Measurements from ENCODE around the gene DPP4. TPM values are rescaled to one million over a fixed set of nuclear protein-coding genes. Genes with fewer than 3 reads are reported as not detected.

DPP4 gene
- total RNA-seq: 67.4 and 73.6 TPM in 2 replicates

GRCh38 chr2:162073888-162074631, at the start of gene DPP4:
DPP4 (minus strand) TSS chr2:162074215; CDS start chr2:162073981, 234 bp downstream.
- DNase-seq (ENCODE audit: low read depth in 2 of 2): peak in 1 of 2 donors; percentile 37

DNA sequence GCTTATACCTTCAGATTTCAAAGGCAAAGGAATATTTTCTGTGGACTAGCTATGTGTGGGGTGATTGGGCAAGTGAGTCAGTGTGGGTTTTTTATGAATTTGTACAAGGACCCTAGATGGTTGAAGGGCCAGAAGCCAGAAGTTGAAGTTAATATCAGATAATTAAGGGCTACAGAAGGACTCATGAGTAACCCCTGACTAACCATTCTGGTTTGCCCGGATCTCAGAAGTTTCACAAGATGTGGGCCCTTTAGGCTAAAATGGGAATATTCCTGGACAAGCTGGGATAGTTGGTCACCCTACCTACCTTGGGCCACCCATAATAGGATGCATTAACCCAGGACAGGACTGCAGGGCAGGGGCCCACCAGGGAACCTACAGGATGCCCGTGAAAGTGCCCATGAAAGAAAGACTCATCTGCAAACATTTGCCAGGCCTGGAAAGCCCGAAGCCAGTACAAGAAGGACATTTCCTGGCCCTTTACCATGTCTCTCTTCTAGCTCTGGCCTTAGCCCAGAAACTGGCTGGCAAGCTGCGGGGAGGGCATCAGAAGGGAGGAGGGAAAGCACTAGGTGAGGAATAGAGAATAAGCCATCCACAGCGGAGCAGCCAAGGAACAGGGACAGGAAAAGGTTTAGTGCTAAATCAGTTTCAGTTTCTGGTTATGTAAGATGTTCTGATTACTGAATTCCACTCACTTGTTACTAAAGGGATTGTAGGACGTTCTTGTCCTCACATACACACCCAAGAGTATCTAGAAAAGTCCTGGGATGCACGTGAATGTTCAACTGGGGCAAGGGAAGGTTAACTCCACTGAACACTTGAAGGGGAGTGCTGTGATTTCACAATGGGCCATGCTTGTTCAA, 44.4 kb upstream of the DPP4 start:
- DNase-seq (ENCODE audit: low read depth in 2 of 2): no peak

DNA sequence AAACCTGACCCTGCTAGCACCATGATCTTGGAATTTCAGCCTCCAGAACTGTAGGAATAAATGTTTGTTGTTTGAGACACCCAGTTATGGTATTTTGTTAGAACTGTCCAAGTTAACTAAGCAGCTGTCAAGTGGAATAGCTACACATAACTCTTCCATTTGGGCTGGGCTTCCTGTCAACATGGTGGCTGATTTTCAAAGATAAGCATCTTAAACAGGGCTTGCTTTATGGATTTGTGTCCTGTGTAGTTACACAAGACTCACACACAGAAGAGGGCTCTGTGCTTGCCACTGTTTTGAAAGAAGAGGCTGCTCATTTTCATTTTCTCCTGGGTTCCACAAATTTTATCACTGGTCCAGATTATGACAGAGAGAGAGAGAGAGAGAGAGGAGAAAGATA, 42.3 kb upstream of the DPP4 start:
- no peak for DNase-seq (ENCODE audit: low read depth in 2 of 2)

DNA sequence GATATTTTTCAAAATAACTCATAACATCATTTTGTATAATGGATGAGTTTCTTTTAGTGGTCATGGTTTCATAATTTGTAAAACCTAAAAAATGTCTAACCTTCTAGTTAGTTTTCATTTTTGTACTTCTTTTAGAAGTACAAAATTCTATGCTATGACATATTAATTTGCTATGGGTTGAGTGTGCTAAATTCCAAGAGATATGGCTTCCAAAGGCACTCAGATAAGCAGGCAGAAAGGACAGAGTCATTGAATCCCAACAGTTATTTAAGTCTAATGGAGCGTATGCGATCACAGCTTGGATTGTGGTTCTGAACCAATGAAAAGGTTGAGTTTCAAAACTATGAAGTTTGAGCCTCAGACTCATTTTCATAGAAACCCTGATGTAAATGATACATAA, 41.1 kb upstream of the DPP4 start:
- no peak for DNase-seq (ENCODE audit: low read depth in 2 of 2)

DNA sequence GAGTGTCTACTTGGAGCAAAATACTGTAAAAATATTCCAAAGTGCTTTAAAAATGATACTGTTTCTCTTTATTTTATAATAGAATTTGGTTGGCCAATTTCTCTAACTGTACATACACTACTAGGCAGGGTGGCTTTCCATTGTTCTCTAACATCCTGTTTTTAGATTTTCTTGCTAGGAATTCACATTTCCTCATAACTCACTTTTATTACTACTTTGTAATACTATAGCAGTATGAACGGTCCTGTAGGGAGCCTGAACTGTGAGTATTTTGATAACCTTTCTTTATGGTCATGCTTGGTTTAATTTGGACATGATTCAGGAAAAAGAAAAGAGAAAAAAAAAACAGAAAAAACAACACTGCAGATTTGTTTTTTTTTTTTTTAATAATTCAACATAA, 40.3 kb upstream of the DPP4 start:
- peak; percentile 93 to 95 for DNase-seq (ENCODE audit: low read depth in 2 of 2)

DNA sequence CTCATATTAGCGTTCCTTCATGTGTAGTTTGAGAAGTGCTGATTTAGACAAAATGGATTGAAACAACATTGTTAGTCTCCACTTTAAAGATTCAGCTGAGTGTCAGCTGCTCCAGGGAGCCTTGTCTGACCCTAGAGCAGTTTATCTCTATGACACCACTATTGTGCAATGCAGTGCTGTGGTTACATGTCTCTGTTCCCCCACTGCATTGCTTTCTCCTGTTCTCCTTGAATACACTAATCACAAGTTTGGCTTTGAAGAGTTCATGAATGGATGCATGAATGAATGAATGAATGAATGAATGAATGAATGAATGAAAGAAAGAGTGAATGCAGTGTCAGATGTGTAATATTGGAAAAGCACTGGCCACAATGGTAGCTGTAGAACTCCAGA, 39.8 kb upstream of the DPP4 start:
- peak; percentile 45 to 83 for DNase-seq (ENCODE audit: low read depth in 2 of 2)

DNA sequence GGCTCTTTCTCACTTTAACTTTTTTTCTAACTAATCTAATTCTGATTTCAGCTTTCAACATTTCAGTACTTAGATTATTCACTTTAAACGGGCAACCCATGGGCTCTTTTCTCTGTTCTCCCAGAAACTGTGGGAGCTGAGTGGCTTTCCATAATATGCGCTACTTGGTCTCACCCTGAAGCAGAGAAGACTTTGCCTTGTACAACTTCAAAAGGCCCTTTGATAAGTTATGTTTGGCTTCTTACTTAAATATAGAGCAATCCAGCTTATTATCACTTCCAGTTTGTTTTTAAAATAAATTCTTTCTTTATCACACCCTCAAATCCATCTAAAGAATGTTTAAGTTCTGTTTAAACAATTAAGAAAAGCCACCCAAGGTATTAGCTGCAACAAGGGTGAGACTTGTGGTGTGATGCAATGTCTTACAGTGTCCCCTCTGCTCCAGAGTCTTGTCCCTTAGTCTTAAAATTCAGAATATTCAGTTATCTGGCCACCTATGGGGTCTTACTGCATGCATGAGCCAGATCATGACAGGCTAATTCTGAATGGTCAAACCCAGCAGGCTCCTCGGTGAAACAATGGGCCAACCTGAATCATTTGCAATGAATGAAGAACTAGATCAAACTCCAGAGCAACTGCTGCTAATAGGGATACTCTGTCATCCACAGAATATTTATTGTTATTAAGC, 39.2 kb upstream of the DPP4 start:
- no peak for DNase-seq (ENCODE audit: low read depth in 2 of 2)

DNA sequence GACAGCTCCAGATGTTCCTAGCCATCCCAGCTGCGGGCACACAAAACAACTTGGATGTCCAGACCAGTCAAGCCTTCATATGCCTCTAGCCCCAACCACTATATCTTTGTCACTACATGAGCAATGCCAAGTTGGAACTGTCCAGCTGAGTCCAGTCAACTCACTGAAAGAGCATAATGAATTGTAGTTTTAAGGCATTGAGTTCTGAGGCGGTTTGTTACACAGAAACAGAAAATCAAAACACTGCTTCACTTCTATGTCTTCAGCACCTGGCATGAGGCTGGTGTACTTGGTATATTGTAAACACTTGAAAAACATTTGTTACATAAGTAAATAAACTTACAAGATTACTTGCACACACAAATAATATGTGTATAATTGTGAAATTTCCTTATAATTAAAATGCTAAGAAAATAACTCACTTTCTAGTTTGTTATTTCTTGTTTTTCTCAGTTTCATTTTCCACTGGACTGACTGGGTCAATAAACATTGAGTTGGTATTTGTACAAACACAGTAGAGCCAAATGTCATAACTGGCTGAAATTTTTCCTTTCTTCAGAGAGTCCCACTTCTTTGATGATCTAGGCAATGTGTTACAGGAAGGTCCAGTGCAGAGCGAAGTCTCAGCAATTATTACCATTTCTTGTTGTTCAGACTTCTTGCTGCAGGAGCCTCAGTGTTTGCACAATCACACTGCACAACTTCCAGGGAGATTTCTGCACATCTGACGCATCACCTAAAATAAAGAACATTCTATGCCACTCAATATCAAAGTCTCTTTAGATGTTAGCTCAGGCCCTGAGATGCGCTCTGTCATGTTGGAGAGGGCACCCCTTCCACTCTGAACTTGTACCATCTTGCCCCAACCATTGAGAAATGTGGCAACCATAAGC, 38.2 kb upstream of the DPP4 start:
- no peak for DNase-seq (ENCODE audit: low read depth in 2 of 2)

DNA sequence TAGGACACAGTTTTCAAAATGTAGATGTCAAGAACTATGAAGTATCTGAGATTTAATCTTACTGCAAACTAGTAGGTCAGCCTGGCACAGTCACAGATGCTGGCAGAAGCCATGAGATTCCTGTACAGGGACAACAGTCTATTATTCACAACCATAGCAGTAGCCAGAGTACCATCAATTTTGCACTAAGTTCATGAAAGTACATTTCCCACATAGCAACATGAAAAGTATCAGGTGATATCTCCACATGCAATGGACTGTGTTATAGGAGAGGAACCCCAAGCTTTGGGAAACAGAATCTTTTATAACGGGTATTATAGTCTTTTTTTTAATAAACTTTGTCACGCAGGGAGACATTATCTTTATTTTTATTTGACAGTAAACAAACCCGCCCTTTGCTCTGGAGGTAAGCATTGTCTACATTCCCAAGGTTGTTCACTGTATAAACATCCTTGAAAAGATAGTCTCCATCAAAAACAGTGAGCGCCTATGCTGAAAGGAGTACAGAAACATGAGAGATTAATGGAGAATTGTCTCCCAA, 33.4 kb upstream of the DPP4 start:
- DNase-seq (ENCODE audit: low read depth in 2 of 2): no peak

DNA sequence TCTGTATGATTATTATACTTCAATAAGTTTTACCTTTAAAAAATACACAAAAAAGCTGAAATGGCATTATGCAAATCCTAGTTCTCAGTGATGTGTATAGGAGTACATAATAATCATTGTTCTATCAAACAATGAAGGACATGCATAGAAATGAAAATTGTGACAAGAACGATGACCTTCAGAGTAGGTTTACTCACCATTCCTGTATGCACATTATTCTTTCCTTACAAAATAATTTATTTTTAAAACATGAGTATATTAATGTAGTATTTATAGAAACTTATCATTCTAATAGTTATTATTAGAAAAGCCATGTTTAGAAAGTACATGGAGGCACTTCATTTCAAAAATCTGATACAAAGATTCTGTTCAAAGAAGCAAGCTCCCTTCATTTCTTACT, 32.7 kb upstream of the DPP4 start:
- DNase-seq (ENCODE audit: low read depth in 2 of 2): no peak

- DNase-seq (ENCODE audit: low read depth in 2 of 2): no peak
These were observed 32.1 kb upstream of the DPP4 start for GRCh38 chr2:162106146-162106551.

GRCh38 chr2:162103443-162104009, 29.5 kb upstream of the DPP4 start:
- peak in 1 of 2 donors; percentile 46 for DNase-seq (ENCODE audit: low read depth in 2 of 2)

DNA sequence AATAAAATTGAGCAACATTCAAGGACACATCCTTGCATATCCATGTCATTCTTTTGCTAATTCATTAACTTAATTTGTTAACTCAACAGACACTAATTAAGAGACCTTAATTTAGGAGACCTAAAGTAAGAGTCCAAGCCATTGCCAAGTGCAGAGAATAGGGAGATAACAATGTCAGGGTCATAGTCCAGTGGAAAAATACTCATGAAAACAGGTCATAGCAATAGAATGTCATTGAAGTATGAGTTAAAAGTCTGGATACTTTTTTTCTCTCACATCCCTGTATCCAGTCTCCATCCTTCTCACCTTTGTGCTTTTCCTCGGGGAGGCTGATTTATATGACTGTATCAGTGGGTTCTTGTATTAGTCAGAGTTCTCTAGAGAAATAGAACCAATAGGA, 26.6 kb upstream of the DPP4 start:
- DNase-seq (ENCODE audit: low read depth in 2 of 2): no peak

DNA sequence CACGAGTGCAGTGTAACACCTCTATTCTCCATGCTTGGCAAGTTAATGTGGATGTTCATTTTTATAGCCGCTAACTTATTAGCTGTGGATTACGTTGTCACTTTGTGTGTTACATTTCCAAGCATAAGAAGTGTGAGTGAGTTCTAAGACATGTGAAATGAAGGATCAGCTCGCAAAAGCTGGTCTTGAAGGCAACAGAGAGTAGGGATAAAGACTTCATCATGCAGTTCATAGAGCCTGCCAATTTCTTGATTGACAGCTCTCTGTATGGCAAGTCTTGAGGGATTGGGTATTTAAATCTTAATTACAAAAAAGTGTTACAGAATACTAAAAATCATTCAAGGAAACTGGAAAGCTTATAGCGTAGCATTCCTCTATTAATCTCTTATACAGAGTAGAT, 25.8 kb upstream of the DPP4 start:
- DNase-seq (ENCODE audit: low read depth in 2 of 2): no peak

DNA sequence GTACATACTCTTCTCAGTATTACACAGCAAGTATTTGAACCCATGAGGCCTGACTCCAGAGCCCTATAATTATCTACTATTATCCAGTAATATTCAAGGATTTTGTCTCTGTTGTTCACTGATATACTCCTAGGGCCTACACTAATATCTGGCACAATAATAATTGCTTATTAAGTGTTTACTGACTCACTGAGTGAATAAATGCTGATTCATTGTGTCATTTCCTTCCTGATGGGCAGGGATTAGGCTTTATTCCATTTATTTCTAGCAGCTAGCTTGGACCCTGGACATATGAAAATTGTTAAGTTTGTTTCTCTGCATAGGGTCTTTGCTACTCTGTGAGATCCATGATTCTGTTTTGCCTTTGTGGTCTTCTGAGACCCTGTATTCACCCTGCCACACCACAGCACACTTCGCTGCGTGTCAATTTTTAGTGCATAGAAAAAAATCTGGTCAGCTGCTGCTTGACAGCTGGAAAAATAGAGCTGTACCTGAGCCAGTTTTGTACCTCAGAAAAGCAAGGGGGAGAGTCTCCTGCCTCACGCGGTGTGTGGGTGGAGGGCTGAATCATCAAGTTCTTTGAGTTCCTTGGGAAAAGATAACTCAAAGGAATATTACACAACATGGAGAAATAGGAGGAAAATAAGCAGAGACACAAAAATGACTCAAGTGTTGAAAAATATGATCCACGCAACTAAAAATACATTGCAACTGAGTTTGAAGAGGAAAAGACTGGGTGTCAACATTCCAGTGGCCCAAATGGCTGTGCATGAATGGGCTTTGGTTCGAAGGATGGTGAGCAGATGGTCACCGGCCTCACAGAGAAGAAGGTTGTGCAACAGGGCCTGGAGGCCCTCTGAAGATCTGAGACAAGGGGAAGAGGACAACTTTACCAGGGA, 18.9 kb upstream of the DPP4 start:
- peak; percentile 61 to 92 for DNase-seq (ENCODE audit: low read depth in 2 of 2)

DNA sequence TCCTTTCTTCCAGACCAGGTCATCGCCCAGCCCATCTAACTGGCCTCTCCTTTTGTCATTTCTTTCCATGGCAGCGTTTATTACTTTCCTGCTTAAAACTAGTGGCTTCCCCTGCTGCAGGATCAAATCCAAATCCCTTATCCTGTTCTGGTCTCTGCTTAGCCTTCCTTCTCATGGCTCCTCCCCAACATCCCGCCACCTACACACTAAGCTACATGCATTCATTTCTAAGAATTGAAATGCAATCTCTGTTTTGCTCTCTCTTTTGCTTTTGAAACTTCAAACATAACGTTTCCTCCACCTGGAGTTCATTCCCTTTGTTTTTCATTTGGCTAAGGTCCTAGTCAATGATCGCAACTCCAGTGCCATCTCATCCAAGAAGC, 18.0 kb upstream of the DPP4 start:
- DNase-seq (ENCODE audit: low read depth in 2 of 2): peak in 1 of 2 donors; percentile 49

DNA sequence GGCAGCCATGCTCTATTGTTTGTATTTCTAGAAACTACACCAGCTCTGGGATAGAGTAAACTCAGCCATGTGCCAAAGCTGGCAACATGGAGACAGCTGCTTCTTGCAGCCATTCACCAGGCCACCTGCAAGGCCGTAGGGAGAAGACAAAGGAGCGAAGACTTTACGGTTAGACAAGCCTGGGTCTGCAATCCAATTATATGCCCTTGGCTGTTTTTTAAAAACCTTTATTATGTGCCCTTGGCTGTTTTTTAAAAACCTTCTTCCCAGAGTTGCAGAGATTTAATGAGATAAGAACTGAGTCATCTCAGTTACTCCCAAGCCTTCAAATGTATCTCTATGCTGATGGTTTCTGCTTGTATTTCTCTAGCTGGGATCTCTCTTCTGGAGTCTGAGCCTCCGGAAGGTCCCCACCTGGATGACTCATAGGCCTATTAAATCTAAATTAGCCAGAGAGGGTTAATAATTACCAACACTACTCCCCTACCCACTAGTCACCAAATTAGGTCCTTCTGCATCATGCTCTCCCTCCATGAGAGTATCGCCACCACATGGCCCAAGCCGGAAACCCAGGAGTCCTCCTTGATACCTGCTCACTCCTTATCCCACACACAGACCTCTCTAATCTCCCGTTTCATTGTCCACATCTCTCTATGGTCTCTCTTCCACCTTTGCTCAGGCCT, 17.5 kb upstream of the DPP4 start:
- DNase-seq (ENCODE audit: low read depth in 2 of 2): peak in 1 of 2 donors; percentile 24

- peak in 1 of 2 donors; percentile 42 for DNase-seq (ENCODE audit: low read depth in 2 of 2)
These were observed 16.1 kb upstream of the DPP4 start for GRCh38 chr2:162090109-162090508.

DNA sequence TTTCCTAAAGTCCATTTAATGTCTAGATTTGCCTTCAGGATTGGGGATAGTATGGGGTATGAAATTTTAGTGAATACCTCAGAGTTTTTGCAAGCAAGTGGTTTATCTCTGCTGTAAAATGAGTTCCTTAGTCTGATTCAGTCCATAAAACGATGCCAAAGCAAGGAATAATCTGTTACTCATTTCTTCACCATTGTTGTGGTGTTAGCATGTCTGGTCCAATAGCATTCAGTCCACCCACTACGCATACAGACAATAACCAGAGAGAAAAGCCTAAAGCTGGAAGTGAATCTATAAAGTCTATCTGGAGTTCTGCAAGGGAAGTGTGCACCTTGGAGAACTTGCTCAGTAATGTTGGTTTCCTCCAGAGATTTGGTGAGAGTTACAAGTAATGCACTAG, 12.9 kb upstream of the DPP4 start:
- no peak for DNase-seq (ENCODE audit: low read depth in 2 of 2)

Data from dermis microvascular lymphatic vessel endothelial cell (primary cell).